Choroid plexus epithelial cell (primary cell): Measurements from ENCODE around the gene ZNF516.

ENCODE experiments used
- DNase-seq: peaks from one replicate; pipeline ENCODE4 v3.0.0-alpha.2; 2010; ENCODE audit warnings: low read depth
- H3K4me3 ChIP-seq: 2 replicates; pipeline ENCODE4 v1.5.1; 2011; ENCODE audit warnings: low read depth, mild to moderate bottlenecking, control low read depth, low read length, moderate library complexity
- TF ChIP-seq, protein P1 (sequence below): conservative IDR thresholded peaks from 2 replicates; pipeline ENCODE4 v1.5.1; 2011; ENCODE audit warnings: low read depth, mild to moderate bottlenecking, control low read depth, inconsistent platforms, low read length, moderate library complexity

ZNF516 gene

DNA sequence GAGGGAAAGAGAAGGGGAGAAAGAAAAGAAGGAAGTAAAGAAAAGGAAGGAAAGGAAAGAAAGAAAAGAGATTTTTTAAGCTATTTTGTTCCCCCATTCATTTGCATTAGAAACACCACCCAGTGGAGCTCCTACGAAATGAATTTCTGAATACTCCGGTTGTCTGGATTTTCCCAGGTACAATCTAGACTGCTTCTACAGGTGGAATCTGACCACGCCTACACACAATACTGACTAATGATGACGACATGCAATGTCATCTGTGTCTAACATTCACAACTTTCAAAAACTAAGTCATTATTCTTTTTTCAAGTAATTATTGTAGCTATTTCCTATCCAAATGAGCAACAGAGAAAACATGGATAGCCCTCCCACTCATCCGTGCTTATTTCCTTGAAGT is 121.7 kb downstream of the ZNF516 start:
- DNase-seq = no peak
- no peak overlapping the region for H3K4me3 ChIP-seq
- TF ChIP-seq, protein P1, sequence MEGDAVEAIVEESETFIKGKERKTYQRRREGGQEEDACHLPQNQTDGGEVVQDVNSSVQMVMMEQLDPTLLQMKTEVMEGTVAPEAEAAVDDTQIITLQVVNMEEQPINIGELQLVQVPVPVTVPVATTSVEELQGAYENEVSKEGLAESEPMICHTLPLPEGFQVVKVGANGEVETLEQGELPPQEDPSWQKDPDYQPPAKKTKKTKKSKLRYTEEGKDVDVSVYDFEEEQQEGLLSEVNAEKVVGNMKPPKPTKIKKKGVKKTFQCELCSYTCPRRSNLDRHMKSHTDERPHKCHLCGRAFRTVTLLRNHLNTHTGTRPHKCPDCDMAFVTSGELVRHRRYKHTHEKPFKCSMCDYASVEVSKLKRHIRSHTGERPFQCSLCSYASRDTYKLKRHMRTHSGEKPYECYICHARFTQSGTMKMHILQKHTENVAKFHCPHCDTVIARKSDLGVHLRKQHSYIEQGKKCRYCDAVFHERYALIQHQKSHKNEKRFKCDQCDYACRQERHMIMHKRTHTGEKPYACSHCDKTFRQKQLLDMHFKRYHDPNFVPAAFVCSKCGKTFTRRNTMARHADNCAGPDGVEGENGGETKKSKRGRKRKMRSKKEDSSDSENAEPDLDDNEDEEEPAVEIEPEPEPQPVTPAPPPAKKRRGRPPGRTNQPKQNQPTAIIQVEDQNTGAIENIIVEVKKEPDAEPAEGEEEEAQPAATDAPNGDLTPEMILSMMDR = no peak

DNA sequence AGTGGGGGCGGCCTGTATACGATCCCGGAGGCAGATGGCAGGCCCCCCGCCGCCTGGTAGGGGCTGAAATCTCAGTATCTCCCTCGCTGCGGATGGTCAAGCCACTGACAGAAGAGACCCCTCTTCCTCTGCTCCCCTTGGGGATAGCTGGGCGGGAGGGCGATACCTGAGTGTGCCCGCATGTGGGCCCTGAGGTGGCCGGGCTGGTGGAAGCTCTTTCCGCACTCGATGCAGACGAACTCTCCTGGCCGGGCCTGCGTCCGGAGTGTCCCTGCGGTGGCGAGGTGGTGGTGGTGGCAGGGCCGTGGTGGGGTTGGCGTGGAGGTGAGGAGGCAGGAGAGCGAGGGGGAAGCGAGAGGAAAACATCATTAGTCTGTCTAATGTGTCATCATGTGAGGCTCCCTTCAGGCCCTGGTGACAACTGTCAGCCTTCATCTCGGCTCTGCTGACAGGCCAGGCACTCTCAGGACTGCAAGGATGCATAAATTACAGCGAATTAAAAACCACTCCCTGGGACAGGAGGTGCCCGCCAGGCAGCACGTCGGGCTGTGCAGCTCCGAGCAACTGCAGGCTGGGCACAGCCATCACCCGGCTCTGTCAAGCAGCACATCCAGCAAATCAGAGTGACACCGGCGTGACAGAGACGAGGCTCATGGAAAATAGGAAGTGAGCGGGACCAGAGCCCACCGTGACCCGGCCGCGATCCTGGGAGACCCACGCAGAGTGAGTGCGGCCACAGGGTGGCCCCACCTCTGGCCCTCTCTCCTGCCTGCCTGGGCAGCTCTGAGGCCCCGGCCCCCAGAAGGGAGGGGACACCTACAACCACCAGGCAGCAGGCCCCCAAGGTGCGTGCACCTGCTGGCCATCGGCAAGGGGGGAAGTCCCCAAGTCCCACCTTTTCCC is 123.5 kb downstream of the ZNF516 start:
- DNase-seq = no peak
- no peak overlapping the region for H3K4me3 ChIP-seq
- TF ChIP-seq, protein P1 = no peak

DNA sequence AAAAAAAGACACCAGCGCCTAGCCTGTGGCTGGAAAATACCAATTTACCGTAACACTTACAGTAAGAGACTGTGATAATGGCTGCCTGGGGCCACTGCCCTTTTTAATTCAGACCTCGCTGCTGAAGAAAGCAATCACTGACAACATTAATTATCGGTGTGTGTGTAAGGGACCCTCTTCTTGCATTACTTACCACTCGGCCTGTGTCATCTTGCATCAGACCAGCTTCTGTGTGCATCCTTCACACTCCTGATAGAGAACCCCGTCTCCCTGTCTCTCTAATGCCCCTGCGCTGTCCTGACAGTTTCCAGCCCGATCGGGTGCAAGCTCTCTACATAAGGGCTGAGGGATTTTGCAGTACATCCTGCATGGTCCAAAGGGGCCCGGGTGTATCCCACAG is 124.4 kb downstream of the ZNF516 start:
- TF ChIP-seq, protein P1 = no peak
- no peak for DNase-seq
- H3K4me3 ChIP-seq = no peak overlapping the region

DNA sequence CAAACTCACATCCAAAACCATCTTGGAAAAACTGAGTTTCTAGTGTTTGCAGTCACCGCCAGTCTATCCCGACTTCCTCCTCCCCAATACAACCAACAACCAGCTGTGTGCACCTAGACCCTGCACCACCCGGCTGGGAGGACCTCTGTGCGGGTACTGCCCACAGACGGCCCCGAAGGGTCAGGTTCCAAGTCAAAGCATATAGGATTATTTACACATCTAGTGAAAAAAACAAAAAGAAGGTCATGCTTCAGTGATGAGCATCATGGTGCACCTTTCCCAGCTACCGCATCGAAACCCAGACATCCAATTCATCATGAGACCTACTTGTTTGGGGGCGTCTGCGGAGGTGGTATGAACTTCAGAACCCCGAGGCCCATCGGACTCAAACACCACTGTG is 124.8 kb downstream of the ZNF516 start:
- TF ChIP-seq, protein P1 = no peak
- no peak overlapping the region for H3K4me3 ChIP-seq
- DNase-seq = no peak

DNA sequence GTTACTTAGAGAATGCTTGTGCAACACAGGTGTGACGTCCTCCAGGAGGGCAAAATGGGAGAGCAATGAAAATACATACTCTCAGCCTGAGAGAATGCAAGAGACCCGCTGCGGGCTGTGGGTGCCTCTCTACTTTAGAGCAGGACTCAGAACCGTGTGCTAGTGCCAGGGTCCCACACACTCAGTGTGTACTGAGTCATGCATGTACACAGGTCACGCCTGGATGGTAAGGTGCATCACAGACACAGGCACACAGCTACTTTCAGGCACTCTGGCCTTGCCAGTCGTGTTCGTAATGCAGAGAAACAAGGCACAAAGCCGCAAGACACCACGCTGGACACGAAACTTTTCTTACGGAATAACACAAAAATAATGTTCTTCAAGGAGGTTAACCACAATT is 125.3 kb downstream of the ZNF516 start:
- TF ChIP-seq, protein P1 = no peak
- DNase-seq = no peak
- H3K4me3 ChIP-seq = no peak overlapping the region

DNA sequence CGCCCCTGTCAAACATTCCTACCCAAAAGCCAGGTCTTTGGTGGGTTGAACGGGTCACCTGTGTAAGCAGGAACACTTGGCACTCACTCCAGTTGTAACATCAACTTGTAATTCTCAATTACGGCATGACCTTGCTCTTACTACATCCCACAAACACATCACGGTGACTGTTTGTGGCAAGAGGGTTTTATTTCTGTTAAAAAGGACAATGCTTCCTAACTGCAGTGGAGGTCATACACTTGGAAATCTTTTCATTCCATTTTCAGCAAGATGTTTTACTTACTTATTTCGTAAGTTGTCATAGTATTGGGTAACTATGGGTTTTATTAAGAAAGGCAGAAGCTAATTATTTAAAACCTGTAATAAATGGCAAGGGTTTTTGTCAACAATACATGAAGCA is 126.1 kb downstream of the ZNF516 start:
- TF ChIP-seq, protein P1 = no peak
- DNase-seq = peak; percentile 33
- no peak overlapping the region for H3K4me3 ChIP-seq

DNA sequence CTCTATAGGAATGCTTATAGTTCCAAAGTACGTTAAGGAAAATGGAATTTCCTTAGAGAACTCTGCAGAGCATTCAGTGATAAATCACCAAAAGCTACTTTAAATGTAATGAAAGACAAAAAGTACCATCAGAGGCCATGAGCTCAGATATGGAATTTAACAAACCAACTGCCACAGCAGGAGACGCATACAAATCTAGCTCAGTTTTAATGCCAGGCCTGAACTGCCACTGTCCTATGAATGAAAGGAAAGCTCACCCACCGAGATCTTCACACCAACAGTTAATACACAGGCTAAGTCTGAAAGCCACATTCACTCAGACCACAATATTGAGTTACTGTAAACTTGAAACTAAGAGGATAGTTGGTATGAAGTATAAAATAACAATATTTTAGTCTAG is 126.8 kb downstream of the ZNF516 start:
- TF ChIP-seq, protein P1 = no peak
- DNase-seq = no peak
- H3K4me3 ChIP-seq = no peak overlapping the region
